HG03442 (cell line): ENCODE measurements around the gene UBE2D3.
"Not testable (repeated sequence)": the region's sequence is repeated elsewhere in the genome, so short reads cannot be mapped to it uniquely, and the experiment has no call there.

Source experiments
- ATAC-seq: cut with Tn5 transposase; IDR thresholded peaks from one replicate; pipeline ENCODE4 v1.9.1; 2021; ENCODE audit warnings: mild to moderate bottlenecking, moderate library complexity; ENCODE audit not compliant: unreplicated experiment

UBE2D3 gene

GRCh38 chr4:102832105-102832504 lies 4.8 kb upstream of the UBE2D3 start:
- ATAC-seq = no peak

- no peak for ATAC-seq
These were observed 2.5 kb upstream of the UBE2D3 start for GRCh38 chr4:102829803-102830202.

- ATAC-seq = no peak
These were observed 1.1 kb upstream of the UBE2D3 start for GRCh38 chr4:102828497-102828808.

- ATAC-seq = peak; percentile 78
These were observed 534 bp upstream of the UBE2D3 start for GRCh38 chr4:102827674-102828496.

GRCh38 chr4:102826105-102826889 lies 1.1 kb downstream of the UBE2D3 start:
- no peak for ATAC-seq

- no peak for ATAC-seq
These were observed 1.9 kb downstream of the UBE2D3 start for GRCh38 chr4:102825261-102826091.

- ATAC-seq = no peak
These were observed 3.0 kb downstream of the UBE2D3 start for GRCh38 chr4:102824398-102824797.

GRCh38 chr4:102823897-102824296 lies 3.5 kb downstream of the UBE2D3 start:
- no peak for ATAC-seq

- ATAC-seq = no peak
These were observed 3.9 kb downstream of the UBE2D3 start for GRCh38 chr4:102823464-102823863.

GRCh38 chr4:102819588-102820365 lies 7.6 kb downstream of the UBE2D3 start:
- ATAC-seq = no peak

GRCh38 chr4:102819100-102819499 lies 8.3 kb downstream of the UBE2D3 start:
- ATAC-seq = not testable (repeated sequence)

GRCh38 chr4:102817613-102818268 lies 9.6 kb downstream of the UBE2D3 start:
- no peak for ATAC-seq

GRCh38 chr4:102817021-102817605 lies 10.2 kb downstream of the UBE2D3 start:
- ATAC-seq = no peak

- no peak for ATAC-seq
These were observed 11.4 kb downstream of the UBE2D3 start for GRCh38 chr4:102815981-102816380.

- no peak for ATAC-seq
These were observed 17.7 kb downstream of the UBE2D3 start for GRCh38 chr4:102809691-102810090.

GRCh38 chr4:102809190-102809589 lies 18.2 kb downstream of the UBE2D3 start:
- peak; percentile 77 for ATAC-seq

GRCh38 chr4:102808009-102808408 lies 19.3 kb downstream of the UBE2D3 start:
- no peak for ATAC-seq

GRCh38 chr4:102807345-102807744 lies 20.0 kb downstream of the UBE2D3 start:
- no peak for ATAC-seq

GRCh38 chr4:102799816-102800215 lies 27.5 kb downstream of the UBE2D3 start:
- no peak for ATAC-seq

GRCh38 chr4:102794999-102795398 lies 32.4 kb downstream of the UBE2D3 start:
- no peak for ATAC-seq
